Esophagus muscularis mucosa (tissue), 3 donors: ENCODE results near the gene EED.

Experiments
- CTCF ChIP-seq, 3 experiments: fragments of 200-600 bp in 2 of 3; fragments of 450-650 bp in 1 of 3; sonication (generic) in 2 of 3; IDR thresholded peaks; one replicate each; pipeline ENCODE4 v1.5.1; 2017 to 2019; ENCODE audit warnings: antibody characterized with exemption in 3 of 3, mild to moderate bottlenecking in 2 of 3, moderate library complexity in 1 of 3
- POLR2AphosphoS5 ChIP-seq, 2 donors: sonication (generic); formaldehyde crosslinking; IDR thresholded peaks; one replicate each; pipeline ENCODE4 v1.6.1; 2017; ENCODE audit warnings: antibody characterized with exemption in 2 of 2

- TF ChIP-seq CTCF (IDR thresholded peaks at IDR 0.05): no peak
- no peak for TF ChIP-seq POLR2AphosphoS5 (IDR thresholded peaks at IDR 0.05)
Measured at GRCh38 chr11:86257446-86257845, 12.9 kb downstream of the EED start.
